AG04449 (cell line): ENCODE measurements around the gene RBM47.

Experiments used
- CTCF ChIA-PET: fragments of 350-600 bp; formaldehyde crosslinking; extraction: SDS; loops from one replicate; lab custom pipeline; 2021; ENCODE audit warnings: antibody characterized with exemption; lab: Yijun Ruan, JAX
- POLR2A ChIA-PET: fragments of 400-600, 350-600 bp; formaldehyde crosslinking; extraction: SDS; loops from one replicate; lab custom pipeline; 2020; ENCODE audit warnings: antibody characterized with exemption, inconsistent platforms; lab: Yijun Ruan, JAX
- DNase-seq: peaks from one replicate; pipeline ENCODE4 v3.0.0-alpha.2; 2010; ENCODE audit warnings: low read depth, low spot score
- H3K4me3 ChIP-seq: 2 replicates; pipeline ENCODE4 v1.5.1; 2011; ENCODE audit warnings: low read depth, mild to moderate bottlenecking, control low read depth, low read length
- CTCF ChIP-seq: IDR thresholded peaks from one replicate; pipeline ENCODE4 v1.5.1; 2011; ENCODE audit warnings: mild to moderate bottlenecking, moderate library complexity, low read length, control low read depth, inconsistent platforms; ENCODE audit not compliant: insufficient read depth; ENCODE audit errors: missing control alignments

The RBM47 gene

GRCh38 chr4:40514497-40514951, 115.1 kb downstream of the RBM47 start:
- POLR2A ChIA-PET: no interaction called here
- no peak for TF ChIP-seq CTCF
- no peak overlapping the region for H3K4me3 ChIP-seq
- DNase-seq: no peak
- CTCF ChIA-PET: no interaction called here

DNA sequence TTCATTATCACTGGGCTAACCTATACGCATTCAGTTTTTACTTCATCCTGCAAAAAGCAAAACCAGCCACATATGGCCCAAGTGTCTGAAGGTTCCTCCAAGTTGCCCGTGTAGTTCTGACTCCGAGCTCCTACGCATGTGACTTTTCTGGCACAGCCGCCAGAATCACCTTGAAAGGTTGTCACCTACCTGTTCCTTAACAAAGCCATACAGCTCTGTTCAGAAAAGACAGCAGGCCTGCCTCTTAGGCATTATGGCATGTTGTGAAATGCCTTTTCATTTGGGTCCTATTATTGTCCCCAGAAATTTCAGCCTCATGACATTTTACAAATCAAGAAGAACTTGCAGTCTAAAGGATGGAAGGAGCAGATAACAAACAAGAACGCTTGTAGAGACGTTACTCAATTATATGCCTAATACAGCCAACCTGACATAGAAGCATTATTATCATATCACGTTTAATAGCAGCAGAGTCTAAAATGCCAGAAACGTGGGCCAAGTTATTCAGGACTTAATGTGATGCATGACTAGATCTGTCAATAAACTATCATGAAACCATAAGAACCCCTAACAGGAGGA, 118.5 kb downstream of the RBM47 start:
- H3K4me3 ChIP-seq: no peak overlapping the region
- POLR2A ChIA-PET: no interaction called here
- no peak for DNase-seq
- CTCF ChIA-PET: no interaction called here
- TF ChIP-seq CTCF: no peak

DNA sequence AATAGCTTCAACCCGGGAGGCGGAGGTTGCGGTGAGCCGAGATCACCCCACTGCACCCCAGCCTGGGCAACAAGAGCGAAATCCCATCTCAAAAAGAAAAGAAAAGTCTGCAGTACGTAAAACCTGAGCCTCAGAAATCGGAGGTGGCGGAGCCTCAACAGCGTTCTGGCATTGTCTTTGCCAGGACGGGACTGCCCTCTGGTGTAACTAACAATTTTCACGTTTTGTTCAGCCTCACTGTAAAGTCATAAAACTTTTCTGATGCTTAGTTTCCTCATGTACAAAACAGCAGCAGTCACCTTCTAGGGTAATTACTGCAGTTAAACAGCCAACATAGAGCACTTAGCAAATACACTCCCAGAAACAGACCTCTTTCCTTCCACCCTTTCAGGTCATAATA, 121.7 kb downstream of the RBM47 start:
- H3K4me3 ChIP-seq: no peak overlapping the region
- no peak for DNase-seq
- no peak for TF ChIP-seq CTCF
- CTCF ChIA-PET: no interaction called here
- POLR2A ChIA-PET: no interaction called here

GRCh38 chr4:40506492-40506891, 123.2 kb downstream of the RBM47 start:
- no peak for DNase-seq

GRCh38 chr4:40506066-40506465, 123.6 kb downstream of the RBM47 start:
- TF ChIP-seq CTCF: no peak
- CTCF ChIA-PET: no interaction called here

More at GRCh38 chr4:40506492-40506891, 123.2 kb downstream of the RBM47 start:
- TF ChIP-seq CTCF: no peak
- no peak overlapping the region for H3K4me3 ChIP-seq
- ChIA-PET CTCF (no interaction called here), POLR2A (no interaction called here)

DNA sequence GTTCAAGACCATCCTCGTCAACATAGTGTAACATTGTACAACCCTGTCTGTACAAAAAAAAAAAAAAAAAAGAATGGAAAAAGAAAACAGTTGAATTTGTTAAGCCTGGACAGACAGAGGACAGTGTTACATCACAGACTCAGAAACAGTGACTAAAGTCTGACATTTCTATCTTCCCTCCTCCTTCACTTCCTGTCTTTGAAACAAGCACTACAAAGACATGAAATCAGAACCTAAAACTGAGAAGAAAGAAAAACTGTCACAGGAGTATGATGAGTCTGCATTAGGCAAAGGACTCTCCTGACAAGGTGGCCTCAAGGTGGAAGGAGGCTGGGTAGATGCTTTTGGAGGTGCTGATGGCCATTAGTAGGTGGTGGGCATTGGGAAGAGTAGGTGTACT, 126.7 kb downstream of the RBM47 start:
- no peak for DNase-seq
- CTCF ChIA-PET: no interaction called here
- no peak for TF ChIP-seq CTCF
- POLR2A ChIA-PET: no interaction called here
- no peak overlapping the region for H3K4me3 ChIP-seq

More at GRCh38 chr4:40506066-40506465, 123.6 kb downstream of the RBM47 start:
- H3K4me3 ChIP-seq: no peak overlapping the region
- no peak for DNase-seq
- POLR2A ChIA-PET: no interaction called here
